K562 treated with DMSO at 1 percent for 24 hours (cell line): Measurements from ENCODE around the gene TCF7L2. TPM values are rescaled to one million over a fixed set of nuclear protein-coding genes. Genes with fewer than 3 reads are reported as not detected.

Experiments used
- total RNA-seq: library from RNA; unstranded; fragments of 300-600 nt; gene quantifications from 2 replicates; pipeline ENCODE4 v1.2.3, GENCODE V29; 2022; ENCODE audit warnings: low read depth; ENCODE audit not compliant: insufficient read depth

The TCF7L2 gene
- 4.8 and 5.8 TPM in 2 replicates for total RNA-seq

DNA sequence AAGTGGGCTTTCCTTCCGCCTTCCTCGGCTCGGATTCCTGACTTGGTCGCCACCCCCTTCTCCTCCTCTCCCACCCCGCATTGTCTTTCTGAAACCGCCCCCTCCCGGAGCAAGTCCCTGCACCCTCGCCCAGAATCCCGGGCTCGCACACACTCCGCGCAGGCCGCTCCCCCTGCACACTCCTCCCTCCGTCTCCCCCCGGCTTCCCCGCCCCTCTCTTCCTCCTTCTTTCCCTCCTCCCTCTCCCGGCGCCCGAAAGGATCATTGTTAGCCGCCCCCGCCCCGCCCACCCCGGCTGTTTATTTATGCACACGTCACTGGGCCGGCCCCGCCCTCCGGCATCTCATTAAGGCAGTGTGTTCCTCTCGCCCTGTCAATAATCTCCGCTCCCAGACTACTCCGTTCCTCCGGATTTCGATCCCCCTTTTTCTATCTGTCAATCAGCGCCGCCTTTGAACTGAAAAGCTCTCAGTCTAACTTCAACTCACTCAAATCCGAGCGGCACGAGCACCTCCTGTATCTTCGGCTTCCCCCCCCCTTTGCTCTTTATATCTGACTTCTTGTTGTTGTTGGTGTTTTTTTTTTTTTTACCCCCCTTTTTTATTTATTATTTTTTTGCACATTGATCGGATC is at the start of gene TCF7L2:
TSS of gene TCF7L2 (plus strand) at position 373 of the 633 bp plus-strand sequence. CDS start 510 bp downstream, outside the sequence.

